ENCODE data around the gene RPL23.

GRCh38 chr17:38894276-38894675 is 40.8 kb upstream of the RPL23 start:
- no peak for TF ChIP-seq CTCF (conservative IDR thresholded peaks at IDR 0.05 in 1 of 2, IDR thresholded peaks at IDR 0.05 in 1 of 2; ENCODE audit: extremely low read depth in 1 of 2, insufficient read depth in 1 of 2, low read depth in 1 of 2, low read length in 2 of 2)
- TF ChIP-seq EZH2 (IDR thresholded peaks at IDR 0.05; ENCODE audit: borderline replicate concordance, low read length): no peak

Data from mammary epithelial cell (primary cell).